ENCODE results near the gene PARP16.
A peak's percentile ranks its signal among the peaks of the same experiment; 100 is the strongest.

PARP16 gene

DNA sequence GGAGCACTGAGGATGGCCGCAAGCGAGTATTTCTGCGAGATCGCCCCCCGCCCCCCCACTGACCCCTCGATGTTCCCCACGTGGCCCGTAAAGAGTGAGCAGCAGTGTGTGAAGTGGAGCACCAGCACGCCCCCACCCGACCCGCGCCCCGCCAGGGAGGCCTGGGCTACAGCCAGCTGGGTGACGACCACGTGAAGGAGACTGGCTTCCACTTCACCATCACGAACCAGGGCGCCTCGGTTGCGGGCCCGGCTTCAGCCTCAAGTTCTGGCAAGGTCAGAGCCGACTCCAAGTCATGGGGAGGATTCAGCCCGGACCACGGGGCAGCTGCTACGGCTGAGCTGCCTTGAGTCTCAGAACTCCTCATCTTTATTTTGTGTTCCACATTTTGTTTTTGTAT, 15.4 kb upstream of the PARP16 start:
- Histone ChIP-seq H3K9ac (ENCODE audit: low read depth in 1 of 2, low read length in 2 of 2) (no peak overlapping the region), H3K4me1 (ENCODE audit: control insufficient read depth in 2 of 2, insufficient read depth in 2 of 2, low read length in 2 of 2) (peaks cover 10 to 16% of the 10 kb centered on the region in 2 donors), H3K4me3 (ENCODE audit: low read length in 2 of 2) (no peak overlapping the region), H3K36me3 (ENCODE audit: control insufficient read depth in 2 of 2, insufficient read depth in 2 of 2, low read length in 2 of 2) (no peaks in the 10 kb centered on the region), H3K9me3 (ENCODE audit: control insufficient read depth in 2 of 2, low read length in 2 of 2) (no peaks in the 10 kb centered on the region), H3K27me3 (ENCODE audit: control insufficient read depth in 2 of 2, insufficient read depth in 2 of 2, low read length in 2 of 2) (no peaks in the 10 kb centered on the region), H3K27ac (ENCODE audit: low read depth in 2 of 2, low read length in 2 of 2) (no peak overlapping the region)

DNA sequence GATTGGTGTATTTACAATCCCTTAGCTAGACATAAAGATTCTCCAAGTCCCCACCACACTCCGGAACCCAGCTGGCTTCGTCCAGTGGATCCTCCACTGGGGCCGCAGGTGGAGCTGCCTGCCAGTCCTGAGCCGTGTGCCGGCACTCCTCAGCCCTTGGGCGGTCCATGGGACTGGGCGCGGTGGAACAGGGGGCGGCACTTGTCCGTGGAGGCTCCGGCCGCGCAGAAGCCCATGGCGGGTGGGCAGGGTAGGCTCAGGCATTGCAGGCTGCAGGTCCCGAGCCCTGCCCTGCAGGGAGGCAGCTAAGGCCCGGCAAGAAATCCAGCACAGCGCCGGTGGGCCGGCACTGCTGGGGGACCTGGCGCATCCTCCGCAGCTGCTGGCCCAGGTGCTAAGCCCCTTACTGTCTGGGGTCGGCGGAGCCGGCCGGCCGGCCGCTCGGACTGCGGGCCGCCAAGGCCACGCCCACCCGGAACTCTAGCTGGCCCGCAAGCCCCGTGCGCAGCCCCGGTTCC, 14.3 kb upstream of the PARP16 start:
- peaks cover 10 to 16% of the 10 kb centered on the region in 2 donors for H3K4me1 ChIP-seq (ENCODE audit: control insufficient read depth in 2 of 2, insufficient read depth in 2 of 2, low read length in 2 of 2)
- no peak overlapping the region for H3K27ac ChIP-seq (ENCODE audit: low read depth in 2 of 2, low read length in 2 of 2)
- H3K4me3 ChIP-seq (ENCODE audit: low read length in 2 of 2) = no peak overlapping the region
- no peak overlapping the region for H3K9ac ChIP-seq (ENCODE audit: low read depth in 1 of 2, low read length in 2 of 2)
- no peaks in the 10 kb centered on the region for H3K27me3 ChIP-seq (ENCODE audit: control insufficient read depth in 2 of 2, insufficient read depth in 2 of 2, low read length in 2 of 2)
- H3K9me3 ChIP-seq (ENCODE audit: control insufficient read depth in 2 of 2, low read length in 2 of 2) = no peaks in the 10 kb centered on the region
- no peaks in the 10 kb centered on the region for H3K36me3 ChIP-seq (ENCODE audit: control insufficient read depth in 2 of 2, insufficient read depth in 2 of 2, low read length in 2 of 2)

DNA sequence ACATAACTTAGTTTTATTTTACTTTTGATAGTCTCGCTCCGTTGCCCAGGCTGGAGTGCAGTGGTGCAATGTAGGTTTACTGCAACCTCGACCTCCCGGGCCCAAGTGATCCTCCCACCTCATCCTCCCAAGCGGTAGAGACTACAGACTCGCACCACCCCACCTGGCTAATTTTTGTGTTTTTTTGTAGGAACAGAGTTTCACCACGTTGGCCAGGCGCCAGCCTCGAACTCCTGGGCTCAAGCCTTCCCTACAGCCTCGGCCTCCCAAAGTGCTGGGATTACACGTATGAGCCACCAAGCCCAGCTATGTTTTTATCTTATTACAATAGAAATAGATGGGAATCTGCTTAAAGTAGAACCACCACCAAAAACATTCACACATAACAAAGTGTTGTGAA, 12.0 kb upstream of the PARP16 start:
- peaks cover 7 to 10% of the 10 kb centered on the region in 2 donors for H3K4me1 ChIP-seq (ENCODE audit: control insufficient read depth in 2 of 2, insufficient read depth in 2 of 2, low read length in 2 of 2)
- no peaks in the 10 kb centered on the region for H3K9me3 ChIP-seq (ENCODE audit: control insufficient read depth in 2 of 2, low read length in 2 of 2)
- no peaks in the 10 kb centered on the region for H3K27me3 ChIP-seq (ENCODE audit: control insufficient read depth in 2 of 2, insufficient read depth in 2 of 2, low read length in 2 of 2)
- no peak overlapping the region for H3K4me3 ChIP-seq (ENCODE audit: low read length in 2 of 2)
- H3K27ac ChIP-seq (ENCODE audit: low read depth in 2 of 2, low read length in 2 of 2) = no peak overlapping the region
- H3K9ac ChIP-seq (ENCODE audit: low read depth in 1 of 2, low read length in 2 of 2) = no peak overlapping the region
- no peaks in the 10 kb centered on the region for H3K36me3 ChIP-seq (ENCODE audit: control insufficient read depth in 2 of 2, insufficient read depth in 2 of 2, low read length in 2 of 2)

DNA sequence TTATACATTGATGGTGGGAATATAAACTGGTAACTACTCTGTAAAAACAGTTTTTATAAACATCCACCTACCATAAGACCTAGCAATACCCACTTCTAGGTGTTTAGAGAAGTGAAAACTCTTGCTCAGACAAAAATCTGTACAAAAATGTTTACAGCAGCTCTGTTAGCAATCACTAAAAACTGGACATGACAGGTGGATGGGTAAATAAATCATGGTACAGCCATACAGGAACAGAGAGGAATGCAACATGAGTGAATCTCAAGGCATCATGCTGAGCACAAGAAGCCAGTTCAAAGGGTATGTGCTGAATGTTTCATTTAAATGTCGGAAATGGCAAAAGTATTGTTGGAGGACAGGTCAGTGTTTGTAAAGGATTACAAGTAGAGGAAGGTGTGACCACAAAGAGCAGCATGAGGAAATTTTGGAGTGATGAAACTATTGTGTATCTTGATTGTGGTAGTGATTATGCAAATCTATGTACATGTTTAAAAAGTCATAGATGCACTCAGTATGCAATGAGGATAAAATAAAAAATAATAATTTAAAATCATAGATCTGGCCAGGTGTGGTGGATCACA, 6.3 kb upstream of the PARP16 start:
- H3K4me1 ChIP-seq (ENCODE audit: control insufficient read depth in 2 of 2, insufficient read depth in 2 of 2, low read length in 2 of 2) = peaks cover 3 to 7% of the 10 kb centered on the region in 2 donors
- no peaks in the 10 kb centered on the region for H3K27me3 ChIP-seq (ENCODE audit: control insufficient read depth in 2 of 2, insufficient read depth in 2 of 2, low read length in 2 of 2)
- no peaks in the 10 kb centered on the region for H3K36me3 ChIP-seq (ENCODE audit: control insufficient read depth in 2 of 2, insufficient read depth in 2 of 2, low read length in 2 of 2)
- no peak overlapping the region for H3K27ac ChIP-seq (ENCODE audit: low read depth in 2 of 2, low read length in 2 of 2)
- no peak overlapping the region for H3K4me3 ChIP-seq (ENCODE audit: low read length in 2 of 2)
- H3K9me3 ChIP-seq (ENCODE audit: control insufficient read depth in 2 of 2, low read length in 2 of 2) = no peaks in the 10 kb centered on the region
- H3K9ac ChIP-seq (ENCODE audit: low read depth in 1 of 2, low read length in 2 of 2) = no peak overlapping the region

DNA sequence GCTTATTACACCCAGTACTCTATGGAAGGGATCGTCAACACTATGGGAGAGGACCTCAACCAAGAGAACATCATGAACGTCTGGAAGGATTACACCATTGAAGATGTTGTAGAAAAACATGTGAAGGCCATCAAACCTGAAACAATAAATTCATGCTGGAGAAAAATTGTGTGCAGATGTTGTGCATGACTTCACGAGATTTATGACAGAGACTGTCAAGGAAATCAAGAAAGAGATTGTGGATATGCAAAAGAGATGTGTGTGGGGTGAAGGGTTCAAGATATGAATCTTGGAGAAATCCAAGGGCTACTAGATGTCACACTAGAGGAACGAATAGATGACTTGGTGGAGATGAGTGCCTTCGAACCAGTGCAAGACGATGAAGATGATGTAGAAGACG, 3.5 kb upstream of the PARP16 start:
- Histone ChIP-seq H3K27me3 (ENCODE audit: control insufficient read depth in 2 of 2, insufficient read depth in 2 of 2, low read length in 2 of 2) (no peaks in the 10 kb centered on the region), H3K9me3 (ENCODE audit: control insufficient read depth in 2 of 2, low read length in 2 of 2) (no peaks in the 10 kb centered on the region), H3K27ac (ENCODE audit: low read depth in 2 of 2, low read length in 2 of 2) (no peak overlapping the region), H3K9ac (ENCODE audit: low read depth in 1 of 2, low read length in 2 of 2) (no peak overlapping the region), H3K4me1 (ENCODE audit: control insufficient read depth in 2 of 2, insufficient read depth in 2 of 2, low read length in 2 of 2) (peaks cover 14 to 15% of the 10 kb centered on the region in 2 donors), H3K36me3 (ENCODE audit: control insufficient read depth in 2 of 2, insufficient read depth in 2 of 2, low read length in 2 of 2) (no peaks in the 10 kb centered on the region), H3K4me3 (ENCODE audit: low read length in 2 of 2) (no peak overlapping the region)

DNA sequence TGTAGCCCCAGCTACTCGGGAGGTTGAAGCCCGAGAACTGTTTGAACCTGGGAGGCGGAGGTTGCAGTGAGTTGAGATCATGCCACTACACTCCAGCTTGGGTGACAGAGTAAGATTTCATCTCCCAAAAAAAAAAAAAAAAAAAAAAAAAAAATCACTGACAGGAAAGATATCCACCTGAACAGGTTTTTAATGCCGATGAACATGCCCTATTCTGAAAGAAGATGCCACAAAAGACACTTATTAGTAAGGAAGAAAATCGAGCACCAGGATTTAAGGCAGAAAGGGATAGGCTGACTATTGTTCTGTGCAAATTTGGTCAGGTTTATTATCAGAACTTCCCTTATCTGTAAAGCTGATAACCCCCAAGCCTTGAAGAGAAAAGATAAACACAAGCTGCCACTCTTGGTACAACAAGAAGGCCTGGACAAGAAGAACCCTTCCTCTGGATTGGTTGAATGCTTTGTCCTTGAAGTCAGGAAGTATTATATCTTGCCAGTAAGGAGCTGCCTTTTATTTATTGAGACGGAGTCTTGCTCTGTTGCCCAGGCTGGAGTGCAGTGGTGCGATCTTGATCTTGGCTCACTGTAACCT, 2.7 kb upstream of the PARP16 start:
- Histone ChIP-seq H3K9ac (ENCODE audit: low read depth in 1 of 2, low read length in 2 of 2) (no peak overlapping the region), H3K4me3 (ENCODE audit: low read length in 2 of 2) (no peak overlapping the region), H3K4me1 (ENCODE audit: control insufficient read depth in 2 of 2, insufficient read depth in 2 of 2, low read length in 2 of 2) (peaks cover 14 to 15% of the 10 kb centered on the region in 2 donors), H3K9me3 (ENCODE audit: control insufficient read depth in 2 of 2, low read length in 2 of 2) (no peaks in the 10 kb centered on the region), H3K27ac (ENCODE audit: low read depth in 2 of 2, low read length in 2 of 2) (no peak overlapping the region), H3K36me3 (ENCODE audit: control insufficient read depth in 2 of 2, insufficient read depth in 2 of 2, low read length in 2 of 2) (no peaks in the 10 kb centered on the region), H3K27me3 (ENCODE audit: control insufficient read depth in 2 of 2, insufficient read depth in 2 of 2, low read length in 2 of 2) (no peaks in the 10 kb centered on the region)

DNA sequence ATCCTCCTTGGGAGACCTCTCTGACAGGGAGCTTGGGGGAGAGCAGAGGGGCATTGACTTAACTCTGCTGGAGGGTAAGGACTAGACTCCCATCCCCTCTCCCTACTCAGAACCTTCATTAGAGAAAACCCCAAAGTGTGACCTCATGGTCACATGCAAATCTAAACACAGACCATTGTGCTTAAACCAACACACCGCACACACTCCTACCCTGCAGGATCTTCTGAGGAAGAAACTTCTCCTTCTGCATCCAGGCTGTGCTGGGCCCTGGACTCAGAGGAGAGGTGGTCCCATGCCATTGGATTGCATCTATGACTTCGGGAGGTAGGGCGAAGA, 805 bp upstream of the PARP16 start:
- Histone ChIP-seq H3K4me3 (ENCODE audit: low read length in 2 of 2) (peak overlapping the region in 1 of 2 donors; percentile 90), H3K27me3 (ENCODE audit: control insufficient read depth in 2 of 2, insufficient read depth in 2 of 2, low read length in 2 of 2) (no peaks in the 10 kb centered on the region), H3K36me3 (ENCODE audit: control insufficient read depth in 2 of 2, insufficient read depth in 2 of 2, low read length in 2 of 2) (no peaks in the 10 kb centered on the region), H3K27ac (ENCODE audit: low read depth in 2 of 2, low read length in 2 of 2) (peak overlapping the region in 1 of 2 donors; percentile 92), H3K4me1 (ENCODE audit: control insufficient read depth in 2 of 2, insufficient read depth in 2 of 2, low read length in 2 of 2) (peaks cover 14 to 15% of the 10 kb centered on the region in 2 donors), H3K9ac (ENCODE audit: low read depth in 1 of 2, low read length in 2 of 2) (peak overlapping the region; percentile 84 to 91), H3K9me3 (ENCODE audit: control insufficient read depth in 2 of 2, low read length in 2 of 2) (no peaks in the 10 kb centered on the region)

DNA sequence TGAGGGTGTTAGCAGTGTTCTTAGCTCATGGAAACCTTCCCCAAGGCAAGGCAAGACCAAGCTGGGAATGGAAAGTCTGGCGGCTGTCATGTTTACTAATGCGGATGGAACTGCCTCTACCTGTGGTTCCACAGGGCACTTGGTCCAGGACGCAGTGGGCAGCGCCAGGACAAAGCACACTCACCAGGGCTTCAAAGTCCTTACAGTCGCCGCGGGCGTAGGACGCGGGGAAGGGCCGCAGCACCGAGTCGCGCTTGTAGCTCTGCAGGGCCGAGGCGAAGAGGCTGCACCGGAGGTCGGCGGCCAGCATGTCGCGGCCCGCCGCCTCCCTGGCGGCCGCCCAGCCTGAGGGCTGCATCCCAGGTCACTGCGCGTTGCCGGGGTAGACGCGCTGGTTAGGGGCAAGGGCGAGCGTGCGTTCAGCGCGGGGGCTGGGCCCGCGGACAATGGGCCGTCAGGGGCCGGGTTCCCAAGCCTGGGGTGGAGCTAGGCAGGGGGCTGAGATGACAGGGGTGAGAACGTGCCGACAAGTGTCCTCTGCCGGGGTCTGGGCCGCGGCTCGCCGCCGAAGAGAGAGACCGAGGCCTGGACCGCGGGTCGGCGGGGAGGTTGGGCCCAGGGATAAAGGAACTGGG, 497 bp downstream of the PARP16 start:
- H3K4me1 ChIP-seq (ENCODE audit: control insufficient read depth in 2 of 2, insufficient read depth in 2 of 2, low read length in 2 of 2) = peaks cover 14 to 15% of the 10 kb centered on the region in 2 donors
- H3K9ac ChIP-seq (ENCODE audit: low read depth in 1 of 2, low read length in 2 of 2) = peak overlapping the region; percentile 84 to 86
- H3K36me3 ChIP-seq (ENCODE audit: control insufficient read depth in 2 of 2, insufficient read depth in 2 of 2, low read length in 2 of 2) = no peaks in the 10 kb centered on the region
- H3K9me3 ChIP-seq (ENCODE audit: control insufficient read depth in 2 of 2, low read length in 2 of 2) = no peaks in the 10 kb centered on the region
- H3K27me3 ChIP-seq (ENCODE audit: control insufficient read depth in 2 of 2, insufficient read depth in 2 of 2, low read length in 2 of 2) = no peaks in the 10 kb centered on the region
- H3K4me3 ChIP-seq (ENCODE audit: low read length in 2 of 2) = peak overlapping the region; percentile 83 to 90
- peak overlapping the region; percentile 85 to 92 for H3K27ac ChIP-seq (ENCODE audit: low read depth in 2 of 2, low read length in 2 of 2)

DNA sequence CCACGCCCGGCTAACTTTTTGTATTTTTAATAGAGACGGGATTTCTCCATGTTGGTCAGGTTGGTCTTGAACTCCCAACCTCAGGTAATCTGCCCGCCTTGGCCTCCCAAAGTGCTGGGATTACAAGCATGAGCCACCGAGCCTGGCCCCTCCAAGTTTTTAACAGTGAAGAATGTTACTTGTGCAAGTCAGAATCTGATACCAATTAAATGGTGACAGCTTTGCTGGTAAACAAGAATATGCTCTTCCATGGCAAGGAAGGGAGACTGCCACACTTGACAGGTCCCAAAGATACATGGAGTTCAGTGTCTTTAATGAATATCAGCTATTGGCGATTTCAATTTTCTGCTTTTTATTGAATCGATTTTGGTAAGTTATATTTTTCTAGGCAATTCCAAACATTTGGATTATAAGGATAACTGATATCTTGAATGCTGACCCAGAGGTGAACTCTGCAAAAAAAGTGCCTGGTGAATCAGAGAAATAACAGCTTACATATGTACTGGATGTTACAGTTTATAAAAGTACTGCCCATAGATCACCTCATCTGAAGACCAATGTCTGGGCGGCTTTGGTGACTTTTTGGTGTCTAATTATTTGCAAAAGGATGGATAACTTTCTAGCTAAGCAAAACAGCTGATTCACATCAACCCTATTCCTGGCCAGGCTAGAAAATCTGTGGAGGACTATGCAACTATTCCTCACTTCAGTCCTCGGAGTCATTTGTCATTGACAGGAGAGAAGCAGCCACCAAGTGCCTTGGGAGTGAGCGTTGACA, 1.2 kb downstream of the PARP16 start:
- peak overlapping the region; percentile 84 to 86 for H3K9ac ChIP-seq (ENCODE audit: low read depth in 1 of 2, low read length in 2 of 2)
- no peaks in the 10 kb centered on the region for H3K9me3 ChIP-seq (ENCODE audit: control insufficient read depth in 2 of 2, low read length in 2 of 2)
- H3K27ac ChIP-seq (ENCODE audit: low read depth in 2 of 2, low read length in 2 of 2) = peak overlapping the region; percentile 85 to 92
- H3K36me3 ChIP-seq (ENCODE audit: control insufficient read depth in 2 of 2, insufficient read depth in 2 of 2, low read length in 2 of 2) = no peaks in the 10 kb centered on the region
- H3K4me3 ChIP-seq (ENCODE audit: low read length in 2 of 2) = peak overlapping the region; percentile 83 to 90
- peaks cover 14 to 15% of the 10 kb centered on the region in 2 donors for H3K4me1 ChIP-seq (ENCODE audit: control insufficient read depth in 2 of 2, insufficient read depth in 2 of 2, low read length in 2 of 2)
- no peaks in the 10 kb centered on the region for H3K27me3 ChIP-seq (ENCODE audit: control insufficient read depth in 2 of 2, insufficient read depth in 2 of 2, low read length in 2 of 2)

DNA sequence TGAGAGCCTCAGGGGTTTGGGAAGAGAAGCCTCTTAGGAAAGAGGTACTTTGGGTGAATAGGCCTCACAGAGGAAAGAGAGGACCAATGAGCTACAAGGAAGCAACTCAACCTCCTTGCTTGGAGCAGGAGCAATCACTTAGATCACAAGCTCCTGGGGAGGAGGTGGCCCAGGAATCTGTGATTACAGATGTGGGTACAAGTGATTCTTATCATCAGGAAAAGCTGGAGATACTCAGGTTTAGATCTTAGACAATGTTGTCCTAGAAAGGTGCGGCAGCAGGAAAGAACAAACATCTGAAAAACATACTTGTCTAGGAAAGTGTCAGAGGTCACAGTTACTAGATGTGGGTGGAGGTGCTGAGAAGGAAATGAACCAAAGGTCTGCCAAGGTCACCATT, 8.2 kb downstream of the PARP16 start:
- no peaks in the 10 kb centered on the region for H3K27me3 ChIP-seq (ENCODE audit: control insufficient read depth in 2 of 2, insufficient read depth in 2 of 2, low read length in 2 of 2)
- no peaks in the 10 kb centered on the region for H3K36me3 ChIP-seq (ENCODE audit: control insufficient read depth in 2 of 2, insufficient read depth in 2 of 2, low read length in 2 of 2)
- H3K9ac ChIP-seq (ENCODE audit: low read depth in 1 of 2, low read length in 2 of 2) = no peak overlapping the region
- H3K4me3 ChIP-seq (ENCODE audit: low read length in 2 of 2) = no peak overlapping the region
- peaks cover 7 to 8% of the 10 kb centered on the region in 2 donors for H3K4me1 ChIP-seq (ENCODE audit: control insufficient read depth in 2 of 2, insufficient read depth in 2 of 2, low read length in 2 of 2)
- H3K9me3 ChIP-seq (ENCODE audit: control insufficient read depth in 2 of 2, low read length in 2 of 2) = no peaks in the 10 kb centered on the region
- peak overlapping the region; percentile 46 to 60 for H3K27ac ChIP-seq (ENCODE audit: low read depth in 2 of 2, low read length in 2 of 2)

All from mucosa of rectum (tissue), 2 donors.